VCaP (cell line): ENCODE data around the gene FICD.

Experiments
- H3K27ac ChIP-seq: fragments of 450-650 bp; 2 replicates; pipeline ENCODE4 v1.5.1; 2017
- CTCF ChIP-seq: fragments of 450-650 bp; conservative IDR thresholded peaks from 2 replicates; pipeline ENCODE4 v1.5.1; 2017; ENCODE audit warnings: mild to moderate bottlenecking, moderate library complexity

Gene FICD

GRCh38 chr12:108517288-108518100 is 2.4 kb downstream of the FICD start:
- no peak overlapping the region for H3K27ac ChIP-seq
- no peak for TF ChIP-seq CTCF

GRCh38 chr12:108518101-108518715 is 3.1 kb downstream of the FICD start:
- no peak overlapping the region for H3K27ac ChIP-seq
- TF ChIP-seq CTCF: no peak

DNA sequence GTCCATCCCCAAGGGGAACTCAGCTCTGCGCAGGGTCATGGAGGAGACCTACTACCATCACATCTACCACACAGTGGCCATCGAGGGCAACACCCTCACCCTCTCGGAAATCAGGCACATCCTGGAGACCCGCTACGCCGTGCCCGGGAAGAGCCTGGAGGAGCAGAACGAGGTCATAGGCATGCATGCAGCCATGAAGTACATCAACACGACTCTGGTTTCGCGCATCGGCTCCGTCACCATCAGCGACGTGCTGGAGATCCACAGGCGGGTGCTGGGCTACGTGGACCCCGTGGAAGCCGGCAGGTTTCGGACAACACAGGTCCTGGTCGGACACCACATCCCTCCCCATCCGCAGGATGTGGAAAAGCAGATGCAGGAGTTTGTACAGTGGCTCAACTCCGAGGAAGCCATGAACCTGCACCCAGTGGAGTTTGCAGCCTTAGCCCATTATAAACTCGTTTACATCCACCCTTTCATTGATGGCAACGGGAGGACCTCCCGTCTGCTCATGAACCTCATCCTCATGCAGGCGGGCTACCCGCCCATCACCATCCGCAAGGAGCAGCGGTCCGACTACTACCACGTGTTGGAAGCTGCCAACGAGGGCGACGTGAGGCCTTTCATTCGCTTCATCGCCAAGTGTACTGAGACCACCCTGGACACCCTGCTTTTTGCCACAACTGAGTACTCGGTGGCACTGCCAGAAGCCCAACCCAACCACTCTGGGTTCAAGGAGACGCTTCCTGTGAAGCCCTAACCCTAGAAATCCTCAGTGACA is 3.8 kb downstream of the FICD start:
- TF ChIP-seq CTCF: no peak
- no peak overlapping the region for H3K27ac ChIP-seq

GRCh38 chr12:108519558-108519957 is 4.5 kb downstream of the FICD start:
- TF ChIP-seq CTCF: peak; percentile 63

DNA sequence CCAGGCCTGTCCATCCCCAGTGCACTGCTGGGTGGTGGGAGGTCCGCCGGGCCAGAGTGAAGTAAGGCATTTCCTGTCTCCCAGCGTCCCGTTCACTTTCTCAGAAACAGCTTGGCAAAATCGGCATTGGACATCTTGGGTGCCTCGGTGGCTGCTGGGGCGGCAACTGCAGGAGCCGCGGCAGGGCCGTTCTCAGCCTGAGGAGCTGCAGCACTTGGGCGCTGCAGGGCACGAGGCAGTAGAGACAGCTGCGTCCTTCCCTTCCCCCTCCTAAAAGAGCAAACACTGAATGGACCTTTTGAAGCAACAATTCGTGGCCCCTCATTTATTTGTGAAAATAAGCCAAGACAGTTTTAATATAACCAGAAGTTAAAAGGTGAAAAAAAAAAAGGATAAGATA is 8.3 kb downstream of the FICD start:
- H3K27ac ChIP-seq: no peak overlapping the region
- no peak for TF ChIP-seq CTCF

More at GRCh38 chr12:108519558-108519957, 4.5 kb downstream of the FICD start:
- H3K27ac ChIP-seq: no peak overlapping the region

DNA sequence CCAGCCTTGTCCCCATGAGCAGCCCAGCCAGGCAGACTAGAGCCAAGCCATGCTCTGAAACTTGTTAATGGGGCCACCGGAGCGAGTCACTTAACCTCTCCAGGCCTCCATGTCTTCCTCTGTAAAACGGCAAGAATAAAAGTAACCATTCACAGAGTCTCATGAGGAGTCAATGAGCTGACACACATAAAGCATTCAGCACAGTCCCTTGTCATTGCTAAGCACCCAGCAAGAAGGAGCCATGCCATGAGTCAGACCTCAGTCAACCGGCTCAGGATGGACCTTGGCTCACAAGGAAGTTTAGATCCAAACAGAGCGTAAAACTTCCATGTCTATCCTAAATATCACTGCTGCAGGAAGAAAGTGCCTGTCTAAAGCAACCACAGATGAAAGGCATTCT is 10.6 kb downstream of the FICD start:
- no peak overlapping the region for H3K27ac ChIP-seq
- TF ChIP-seq CTCF: no peak

DNA sequence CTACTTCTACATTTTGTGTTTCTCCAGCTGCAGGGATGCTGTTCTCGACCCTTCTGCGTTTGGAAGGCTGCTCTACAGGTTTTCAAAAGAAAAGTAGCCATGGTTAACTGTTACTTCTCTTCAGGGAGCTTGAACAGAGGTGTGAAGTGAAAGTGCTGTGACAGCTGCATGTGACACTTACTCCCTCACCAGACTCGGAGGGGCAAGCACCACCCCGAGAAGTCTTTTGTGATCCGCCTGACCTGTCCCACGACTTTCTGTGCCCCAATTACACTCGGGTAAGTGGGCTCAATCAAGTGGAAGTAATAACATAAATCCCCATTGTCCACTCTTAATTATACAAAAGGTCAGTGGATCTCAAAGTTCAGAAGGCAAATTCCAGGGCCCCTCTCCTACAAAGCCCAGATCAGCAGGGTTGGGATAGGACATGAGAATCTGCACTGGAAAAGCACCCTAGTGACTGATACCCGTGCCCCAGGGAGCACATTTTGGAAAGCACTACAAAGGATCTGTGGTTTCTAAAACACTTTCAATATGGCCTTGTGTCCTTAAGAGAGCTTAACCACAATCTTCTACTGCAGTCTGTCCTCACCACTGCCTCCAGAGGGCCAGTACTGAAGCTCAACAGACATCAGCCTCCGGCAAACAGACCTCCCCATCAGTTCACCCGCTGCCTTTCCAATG is 11.5 kb downstream of the FICD start:
- no peak for TF ChIP-seq CTCF
- no peak overlapping the region for H3K27ac ChIP-seq
